Medulla oblongata (tissue), 1 donor: Measurements from ENCODE around the gene NTM.

Experiments
- DNase-seq: peaks from one replicate; pipeline ENCODE4 v3.0.0-alpha.2; 2015; ENCODE audit errors: extremely low spot score

The NTM gene

DNA sequence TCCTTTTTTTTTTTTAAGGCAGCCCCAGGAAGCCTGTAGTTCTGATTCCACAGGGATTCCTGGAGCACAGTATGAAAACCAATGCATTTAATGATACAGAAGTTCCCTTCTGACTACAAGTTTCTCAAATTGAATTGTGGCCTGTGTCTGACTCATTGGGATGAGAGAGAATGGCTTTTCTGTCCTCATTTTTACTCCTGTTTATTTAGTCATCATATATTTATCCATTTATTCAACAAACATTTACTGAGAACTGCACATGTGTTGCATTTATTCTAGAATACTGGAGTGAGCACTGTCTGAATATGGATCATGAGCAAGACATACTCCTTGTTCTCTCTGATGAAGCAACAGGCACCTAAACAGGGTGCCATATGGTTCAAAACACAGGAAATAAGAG, 231.2 kb downstream of the NTM start:
- DNase-seq = no peak

- no peak for DNase-seq
These were observed 232.0 kb downstream of the NTM start for GRCh38 chr11:131602431-131602830.

- no peak for DNase-seq
These were observed 236.5 kb downstream of the NTM start for GRCh38 chr11:131606811-131607335.

GRCh38 chr11:131609337-131609736, 238.9 kb downstream of the NTM start:
- DNase-seq = no peak

DNA sequence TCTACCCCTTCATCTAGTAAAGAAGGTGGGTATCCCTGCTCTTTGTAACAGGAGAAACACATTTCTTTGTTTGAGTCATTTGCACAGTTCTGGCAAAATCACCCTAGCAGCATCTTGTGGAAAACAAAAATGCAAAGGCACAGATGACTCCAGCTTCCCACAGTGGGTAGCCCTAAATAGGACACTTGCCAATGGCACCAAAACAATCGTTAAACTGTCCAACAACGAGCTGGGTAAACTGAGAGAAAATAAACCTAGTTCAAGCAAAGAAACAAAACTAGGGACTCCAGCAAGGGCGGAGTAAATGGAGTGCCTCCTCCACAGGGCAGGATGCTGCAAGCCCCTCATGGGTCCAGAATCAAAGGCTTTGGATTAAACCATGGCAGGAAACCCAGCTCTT, 239.5 kb downstream of the NTM start:
- DNase-seq = peak; percentile 76

DNA sequence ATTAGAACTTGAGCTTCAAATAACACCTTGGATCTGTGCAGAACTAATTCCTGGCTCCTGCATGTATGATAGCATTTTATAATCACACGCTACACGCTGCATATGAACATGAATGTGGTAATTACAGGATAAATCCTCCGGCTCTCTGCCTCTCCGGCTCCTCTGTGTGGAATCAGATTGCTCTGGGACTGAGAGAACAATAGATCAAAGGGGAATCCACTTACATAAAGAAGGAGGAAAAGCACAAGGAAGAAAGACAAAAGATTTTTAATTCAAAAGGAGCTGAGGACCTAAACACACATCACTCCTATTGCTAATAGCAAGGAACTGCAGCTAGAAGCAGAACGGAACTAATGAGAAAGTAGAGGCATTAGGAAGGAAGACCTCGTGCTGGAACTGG, 240.9 kb downstream of the NTM start:
- DNase-seq = no peak

- DNase-seq = no peak
These were observed 242.1 kb downstream of the NTM start for GRCh38 chr11:131612533-131612932.

DNA sequence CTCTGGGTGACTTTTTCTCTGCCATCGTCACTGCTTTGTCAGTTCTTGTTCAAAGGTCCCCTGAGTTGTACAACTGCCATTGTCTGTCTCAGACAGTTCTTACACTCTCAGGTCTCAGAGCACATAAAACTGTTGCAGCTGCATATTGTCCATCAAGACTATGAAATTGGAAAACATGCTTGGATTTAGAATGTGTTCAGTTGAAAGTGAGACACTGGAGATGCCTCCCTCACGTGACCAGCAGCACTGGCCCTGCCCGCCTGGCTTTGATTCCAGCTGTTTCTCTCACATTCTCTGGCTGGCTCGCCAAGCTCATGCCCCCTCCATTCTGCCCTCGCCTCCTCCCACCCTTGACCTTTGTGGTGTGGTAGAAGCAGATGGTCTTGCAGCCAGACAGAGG, 244.2 kb downstream of the NTM start:
- DNase-seq = peak; percentile 78

DNA sequence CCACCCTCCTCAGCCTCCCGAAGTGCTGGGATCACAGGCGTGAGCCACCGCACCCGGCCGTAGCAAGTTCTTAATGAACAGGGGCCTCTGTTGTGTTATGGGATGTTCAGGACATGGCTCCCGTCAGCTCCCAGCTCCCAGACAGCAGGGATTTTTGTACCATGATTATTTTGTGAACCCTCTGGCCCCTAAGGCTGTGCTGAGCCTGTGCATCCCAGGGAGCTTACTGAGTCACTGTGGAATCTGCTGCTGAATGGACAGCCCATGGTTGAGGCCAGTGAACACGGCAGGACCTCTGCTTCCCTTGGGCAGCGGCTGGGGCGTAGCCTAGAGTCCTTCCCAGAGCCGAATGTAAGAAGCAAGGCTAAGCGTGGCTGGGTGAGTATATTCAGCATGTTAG, 245.2 kb downstream of the NTM start:
- no peak for DNase-seq

DNA sequence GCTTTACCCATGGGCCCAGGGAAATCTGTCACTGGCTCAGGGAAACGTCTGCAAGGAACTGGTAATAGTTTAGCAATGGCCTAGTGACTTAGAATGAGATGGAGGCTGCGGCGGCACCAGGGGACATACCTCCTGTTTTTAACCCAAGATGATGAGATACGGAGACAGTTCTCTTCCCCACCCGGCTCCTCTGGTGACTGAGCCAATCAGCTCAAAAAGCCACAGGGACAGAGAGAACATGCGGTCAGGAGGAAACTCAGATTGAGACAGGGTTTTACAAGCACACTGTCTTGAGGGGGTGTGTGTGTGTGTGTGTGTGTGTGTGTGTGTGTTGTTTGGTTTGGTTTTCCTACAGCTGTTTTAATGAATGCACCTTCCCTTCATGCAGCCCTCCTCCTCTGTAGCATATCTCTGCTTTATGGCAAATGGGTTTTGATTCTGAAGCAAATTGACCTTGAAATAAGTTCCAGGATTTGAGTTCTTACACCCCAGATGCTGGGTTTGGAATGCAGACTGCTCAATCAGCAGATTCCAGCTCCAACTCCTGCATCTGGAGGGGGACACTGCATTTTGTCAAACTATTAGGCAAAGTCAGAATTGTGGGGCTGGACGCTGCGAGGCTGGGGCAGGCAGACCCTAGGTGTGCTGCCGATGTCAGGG, 246.2 kb downstream of the NTM start:
- no peak for DNase-seq

DNA sequence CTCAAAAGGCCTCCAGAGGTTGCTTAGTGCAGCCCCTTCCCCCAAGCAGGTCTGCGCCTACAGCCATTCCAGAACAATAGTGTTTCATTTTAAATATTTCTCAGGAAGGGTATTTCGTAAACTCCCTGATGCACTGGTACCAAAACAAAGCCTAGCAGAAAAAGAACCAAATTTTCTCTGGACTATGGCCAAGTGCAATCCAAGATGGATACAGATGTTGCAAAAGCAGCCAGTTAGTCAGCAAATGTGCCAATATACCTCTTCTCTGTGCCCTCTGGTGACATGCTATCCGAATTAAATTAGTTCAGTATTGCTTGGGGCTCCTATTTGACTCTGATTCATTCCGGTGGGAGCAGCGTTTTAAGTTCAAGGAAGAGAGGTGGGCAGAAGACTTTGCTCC, 247.8 kb downstream of the NTM start:
- no peak for DNase-seq

DNA sequence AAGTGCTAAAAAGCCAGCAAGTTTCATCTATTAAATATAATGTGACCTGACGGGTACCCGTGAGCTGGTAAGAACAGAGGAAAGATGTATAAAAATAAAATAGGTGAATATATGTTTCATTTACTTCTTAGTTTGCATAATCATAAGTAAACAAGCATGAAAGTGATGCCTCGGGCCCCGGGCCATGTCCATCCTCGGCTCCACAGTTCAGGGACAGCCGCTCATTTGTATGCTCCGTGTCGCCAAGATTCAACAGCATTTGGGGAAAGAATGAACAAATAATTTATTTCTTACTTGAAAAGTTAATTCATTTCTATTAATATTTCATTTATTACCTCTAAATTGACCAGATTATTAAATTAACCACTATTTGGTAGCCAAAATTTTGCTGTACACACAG, 251.8 kb downstream of the NTM start:
- DNase-seq = no peak

DNA sequence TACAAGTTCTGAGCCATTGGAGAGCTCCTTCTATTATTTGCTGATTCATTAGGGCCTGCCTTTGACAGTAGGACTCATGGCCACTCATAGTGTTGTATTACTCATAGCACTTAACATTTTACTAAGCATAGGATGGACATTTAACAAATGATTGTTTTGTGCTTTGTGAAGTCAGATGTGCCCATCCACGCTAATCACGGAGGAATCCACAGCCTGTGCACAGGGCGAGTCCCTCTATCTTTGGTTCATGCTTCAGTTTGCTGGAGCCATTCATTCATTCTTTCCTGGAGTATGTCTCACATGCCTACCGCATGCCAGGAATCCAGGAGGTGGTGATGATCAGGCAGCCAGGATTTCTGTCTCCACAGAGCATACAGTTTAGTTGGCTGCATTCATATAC, 254.1 kb downstream of the NTM start:
- DNase-seq = no peak

DNA sequence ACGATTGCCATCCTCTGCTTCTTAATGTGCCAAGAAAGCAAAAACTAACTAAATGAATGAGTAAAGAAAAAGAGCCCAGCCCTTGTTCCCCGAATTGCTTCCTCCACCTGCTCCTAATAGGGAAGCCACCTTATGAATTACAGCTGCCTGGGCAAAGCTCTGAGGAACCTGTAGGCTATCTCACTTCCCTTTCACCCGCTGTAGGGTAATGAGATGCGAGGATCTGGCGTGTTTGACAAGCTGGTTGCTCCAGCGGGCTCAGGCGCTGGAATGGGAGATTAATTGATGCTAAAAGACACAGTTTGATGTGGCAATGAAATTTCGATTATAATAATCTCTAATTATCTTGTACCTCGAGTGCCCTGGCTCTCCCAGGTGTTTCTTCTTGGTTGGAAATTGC, 256.4 kb downstream of the NTM start:
- no peak for DNase-seq

- no peak for DNase-seq
These were observed 258.3 kb downstream of the NTM start for GRCh38 chr11:131628739-131629138.

GRCh38 chr11:131629925-131630540, 259.6 kb downstream of the NTM start:
- DNase-seq = no peak

GRCh38 chr11:131632971-131633370, 262.6 kb downstream of the NTM start:
- DNase-seq = no peak

DNA sequence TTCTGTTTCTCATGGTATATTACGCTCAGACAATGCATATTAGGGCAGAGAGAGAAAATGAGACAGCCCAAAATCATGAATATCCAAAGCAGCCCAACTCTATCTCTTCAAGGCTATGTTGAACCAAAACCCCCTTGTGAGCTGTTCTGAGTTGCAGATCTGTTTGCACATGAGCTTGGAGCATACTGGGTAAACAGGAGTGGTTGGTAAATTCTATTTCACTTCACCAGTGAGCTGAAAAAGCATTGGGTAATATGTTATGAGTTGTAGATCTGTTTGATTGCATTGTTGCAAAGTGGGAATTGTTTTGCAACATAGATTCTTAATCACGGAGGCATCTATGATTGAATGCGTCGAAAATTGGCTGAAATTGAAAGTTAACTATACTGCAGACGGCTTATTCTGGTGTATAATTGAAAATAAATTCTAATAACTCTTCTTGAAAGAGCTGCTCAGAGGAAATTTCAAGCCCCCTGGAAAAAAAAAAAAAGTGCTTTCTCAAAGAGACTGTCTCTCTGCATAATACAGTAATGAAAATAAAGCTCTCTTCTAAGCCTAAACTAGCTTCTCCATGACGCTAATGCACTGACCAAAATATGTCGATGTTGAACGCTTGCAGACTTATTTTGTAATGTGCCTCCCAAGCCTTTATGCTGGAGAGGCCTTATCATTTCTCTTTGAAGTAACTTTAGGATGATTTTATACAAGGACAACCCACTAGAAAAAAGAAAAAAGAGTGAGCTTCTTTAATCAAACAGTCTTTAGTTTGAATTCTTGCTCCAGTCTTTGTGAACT, 263.7 kb downstream of the NTM start:
- DNase-seq = no peak

GRCh38 chr11:131637469-131638175, 267.2 kb downstream of the NTM start:
- no peak for DNase-seq

- DNase-seq = no peak
These were observed 268.5 kb downstream of the NTM start for GRCh38 chr11:131638889-131639288.

- no peak for DNase-seq
These were observed 269.9 kb downstream of the NTM start for GRCh38 chr11:131640320-131640719.
